ENCODE data around the gene RNU1-2.

DNA sequence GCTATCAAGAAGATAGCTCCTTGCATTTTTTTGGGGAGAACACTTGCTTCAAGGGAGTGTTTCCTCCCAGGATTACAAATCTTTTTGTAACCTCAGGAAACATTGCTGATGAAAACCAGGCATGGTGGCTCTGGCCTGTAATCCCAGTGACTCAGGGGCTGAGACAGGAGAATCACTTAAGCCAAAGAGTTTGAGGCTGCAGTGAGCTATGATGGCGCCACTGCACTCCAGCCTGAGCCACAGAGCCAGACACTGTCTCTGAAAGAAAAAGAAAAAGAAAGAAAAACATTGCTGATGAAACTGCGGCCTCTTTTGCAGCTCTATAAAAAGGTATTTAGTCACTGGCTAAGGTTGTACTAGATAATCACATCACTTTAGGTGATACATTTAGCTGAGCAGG is 7.3 kb downstream of the RNU1-2 start:
- TF ChIP-seq POLR2A (IDR thresholded peaks at IDR 0.05; ENCODE audit: low read depth, low read length) (no peak), POLR2AphosphoS5 (IDR thresholded peaks at IDR 0.05; ENCODE audit: low read depth, low read length) (no peak)

Measured in GM12891 (cell line).